T-helper 2 cell (primary cell): ENCODE measurements around the gene LTBP2.

Source experiments
- DNase-seq, 5 experiments: peaks; one replicate each; pipeline versions ENCODE4 v3.0.0 to v3.0.0-alpha.2; 2012 to 2022

LTBP2 gene

GRCh38 chr14:74571441-74571841 is 40.6 kb downstream of the LTBP2 start:
- DNase-seq = no peak

- DNase-seq = no peak
These were observed 41.3 kb downstream of the LTBP2 start for GRCh38 chr14:74570696-74571095.

GRCh38 chr14:74569806-74570591 is 42.0 kb downstream of the LTBP2 start:
- DNase-seq = no peak

GRCh38 chr14:74569387-74569786 is 42.6 kb downstream of the LTBP2 start:
- no peak for DNase-seq

GRCh38 chr14:74568911-74569310 is 43.1 kb downstream of the LTBP2 start:
- DNase-seq = no peak

GRCh38 chr14:74568380-74568649 is 43.7 kb downstream of the LTBP2 start:
- DNase-seq = no peak

GRCh38 chr14:74567646-74568379 is 44.2 kb downstream of the LTBP2 start:
- no peak for DNase-seq

GRCh38 chr14:74567219-74567618 is 44.8 kb downstream of the LTBP2 start:
- DNase-seq = no peak

- no peak for DNase-seq
These were observed 45.6 kb downstream of the LTBP2 start for GRCh38 chr14:74566174-74567141.

- DNase-seq = no peak
These were observed 48.4 kb downstream of the LTBP2 start for GRCh38 chr14:74563586-74564159.

GRCh38 chr14:74563233-74563585 is 48.8 kb downstream of the LTBP2 start:
- no peak for DNase-seq

- no peak for DNase-seq
These were observed 49.4 kb downstream of the LTBP2 start for GRCh38 chr14:74562515-74563232.

- DNase-seq = no peak
These were observed 53.4 kb downstream of the LTBP2 start for GRCh38 chr14:74558655-74559054.

- DNase-seq = no peak
These were observed 54.3 kb downstream of the LTBP2 start for GRCh38 chr14:74557691-74558090.

GRCh38 chr14:74555476-74556050 is 56.5 kb downstream of the LTBP2 start:
- DNase-seq = no peak

- DNase-seq = no peak
These were observed 57.2 kb downstream of the LTBP2 start for GRCh38 chr14:74554742-74555362.

GRCh38 chr14:74552623-74553022 is 59.4 kb downstream of the LTBP2 start:
- DNase-seq = no peak

GRCh38 chr14:74551431-74552371 is 60.3 kb downstream of the LTBP2 start:
- no peak for DNase-seq

GRCh38 chr14:74551001-74551400 is 61.0 kb downstream of the LTBP2 start:
- no peak for DNase-seq

- DNase-seq = no peak
These were observed 62.0 kb downstream of the LTBP2 start for GRCh38 chr14:74550071-74550470.
